Chondrocyte (in vitro differentiated cells): ENCODE data around the gene C10orf95. TPM values are rescaled to one million over a fixed set of nuclear protein-coding genes. Genes with fewer than 3 reads are reported as not detected.

Experiments
- DNase-seq: peaks from one replicate; pipeline ENCODE4 v3.0.0; 2021; ENCODE audit warnings: mixed read lengths, low spot score
- H3K27ac Mint-ChIP-seq: one replicate; pipeline ENCODE4 v1.8.0; 2021; ENCODE audit warnings: mild to moderate bottlenecking, moderate library complexity, mixed read lengths; ENCODE audit not compliant: unreplicated experiment
- H3K27me3 Mint-ChIP-seq: 2 replicates; pipeline ENCODE4 v1.8.0; 2021; ENCODE audit warnings: low read depth, mixed read lengths
- H3K36me3 Mint-ChIP-seq: 2 replicates; pipeline ENCODE4 v1.8.0; 2021; ENCODE audit warnings: low read depth, mixed read lengths
- H3K4me1 Mint-ChIP-seq: 2 replicates; pipeline ENCODE4 v1.8.0; 2021; ENCODE audit warnings: low read depth, mild to moderate bottlenecking, mixed read lengths
- H3K4me3 Mint-ChIP-seq: one replicate; pipeline ENCODE4 v1.8.0; 2021; ENCODE audit warnings: mild to moderate bottlenecking, moderate library complexity, mixed read lengths; ENCODE audit not compliant: unreplicated experiment
- H3K9me3 Mint-ChIP-seq: 2 replicates; pipeline ENCODE4 v1.8.0; 2021; ENCODE audit warnings: low read depth, mixed read lengths
- total RNA-seq: library from RNA; stranded (reverse); gene quantifications from 3 replicates; pipeline ENCODE4 v1.2.1, GENCODE V29; 2021
- TF ChIP-seq, protein P1 (sequence below): fragments of 200-600 bp; sonication (generic); IDR thresholded peaks from 2 replicates; pipeline ENCODE4 v1.5.0; 2021; ENCODE audit warnings: antibody characterized with exemption, mild to moderate bottlenecking, moderate library complexity

C10orf95 gene
- total RNA-seq, 1 donor from 2014 or later: not detected

DNA sequence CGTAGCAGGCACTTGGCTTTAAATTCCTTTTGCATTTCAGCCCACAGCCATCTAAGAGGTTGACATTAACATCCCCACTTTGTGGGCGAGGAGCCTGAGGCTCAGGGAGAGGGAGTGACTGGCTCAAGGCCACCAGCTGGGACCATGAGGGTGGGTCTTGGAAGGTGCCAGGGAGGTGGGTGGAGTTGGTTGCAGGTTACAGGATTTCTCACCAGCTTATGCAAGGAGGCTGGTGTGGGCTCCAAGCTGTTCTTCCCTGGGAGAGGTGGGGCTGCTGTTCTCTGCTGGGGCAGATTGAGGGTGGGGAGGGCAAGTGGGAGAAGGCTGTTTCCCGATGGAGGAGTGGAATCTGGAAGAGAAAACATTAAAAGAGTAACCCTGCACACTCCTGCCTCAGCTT is 14.1 kb upstream of the C10orf95 start:
- H3K27ac Mint-ChIP-seq: no peak overlapping the region
- H3K9me3 Mint-ChIP-seq: no peaks in the 10 kb centered on the region
- no peak overlapping the region for H3K4me3 Mint-ChIP-seq
- no peak for DNase-seq
- peaks cover 5% of the 10 kb centered on the region for H3K27me3 Mint-ChIP-seq
- H3K36me3 Mint-ChIP-seq: no peaks in the 10 kb centered on the region
- TF ChIP-seq, protein P1, sequence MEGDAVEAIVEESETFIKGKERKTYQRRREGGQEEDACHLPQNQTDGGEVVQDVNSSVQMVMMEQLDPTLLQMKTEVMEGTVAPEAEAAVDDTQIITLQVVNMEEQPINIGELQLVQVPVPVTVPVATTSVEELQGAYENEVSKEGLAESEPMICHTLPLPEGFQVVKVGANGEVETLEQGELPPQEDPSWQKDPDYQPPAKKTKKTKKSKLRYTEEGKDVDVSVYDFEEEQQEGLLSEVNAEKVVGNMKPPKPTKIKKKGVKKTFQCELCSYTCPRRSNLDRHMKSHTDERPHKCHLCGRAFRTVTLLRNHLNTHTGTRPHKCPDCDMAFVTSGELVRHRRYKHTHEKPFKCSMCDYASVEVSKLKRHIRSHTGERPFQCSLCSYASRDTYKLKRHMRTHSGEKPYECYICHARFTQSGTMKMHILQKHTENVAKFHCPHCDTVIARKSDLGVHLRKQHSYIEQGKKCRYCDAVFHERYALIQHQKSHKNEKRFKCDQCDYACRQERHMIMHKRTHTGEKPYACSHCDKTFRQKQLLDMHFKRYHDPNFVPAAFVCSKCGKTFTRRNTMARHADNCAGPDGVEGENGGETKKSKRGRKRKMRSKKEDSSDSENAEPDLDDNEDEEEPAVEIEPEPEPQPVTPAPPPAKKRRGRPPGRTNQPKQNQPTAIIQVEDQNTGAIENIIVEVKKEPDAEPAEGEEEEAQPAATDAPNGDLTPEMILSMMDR: no peak
- peaks cover 24% of the 10 kb centered on the region for H3K4me1 Mint-ChIP-seq

- H3K36me3 Mint-ChIP-seq: no peaks in the 10 kb centered on the region
- H3K9me3 Mint-ChIP-seq: no peaks in the 10 kb centered on the region
- H3K4me3 Mint-ChIP-seq: no peak overlapping the region
- H3K4me1 Mint-ChIP-seq: peaks cover 24% of the 10 kb centered on the region
- no peak overlapping the region for H3K27ac Mint-ChIP-seq
- DNase-seq: no peak
- H3K27me3 Mint-ChIP-seq: peaks cover 5% of the 10 kb centered on the region
- TF ChIP-seq, protein P1: no peak
Measured at GRCh38 chr10:102463983-102464382, 12.6 kb upstream of the C10orf95 start.

DNA sequence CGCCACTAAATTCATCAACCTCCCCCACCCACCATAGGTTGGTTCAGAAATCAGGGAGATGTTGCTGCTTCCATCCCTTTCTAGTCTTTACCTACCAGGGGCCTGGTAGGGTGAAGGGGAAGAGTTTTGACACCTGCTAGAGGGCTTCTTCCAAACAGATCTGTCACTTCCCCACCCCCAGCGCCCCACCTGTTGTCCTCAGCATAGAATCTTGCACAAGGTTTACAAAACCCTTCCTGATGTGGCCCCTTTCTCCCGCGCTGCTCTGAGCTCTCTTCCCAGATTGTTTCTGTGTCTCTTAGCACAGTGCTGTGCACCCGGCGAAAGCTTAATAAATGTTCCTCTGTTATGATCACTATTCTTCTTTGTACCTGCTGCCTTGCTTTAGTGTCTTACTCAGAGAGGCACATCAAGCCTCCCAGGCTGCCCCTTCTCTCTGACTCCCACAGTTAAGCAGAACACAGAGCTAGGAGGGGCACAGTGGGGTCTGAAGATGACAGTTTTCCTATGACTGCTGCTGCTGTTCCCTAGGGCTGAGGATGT is 11.2 kb upstream of the C10orf95 start:
- Mint-ChIP-seq H3K27ac (no peak overlapping the region), H3K27me3 (peaks cover 5% of the 10 kb centered on the region)
- DNase-seq: no peak

DNA sequence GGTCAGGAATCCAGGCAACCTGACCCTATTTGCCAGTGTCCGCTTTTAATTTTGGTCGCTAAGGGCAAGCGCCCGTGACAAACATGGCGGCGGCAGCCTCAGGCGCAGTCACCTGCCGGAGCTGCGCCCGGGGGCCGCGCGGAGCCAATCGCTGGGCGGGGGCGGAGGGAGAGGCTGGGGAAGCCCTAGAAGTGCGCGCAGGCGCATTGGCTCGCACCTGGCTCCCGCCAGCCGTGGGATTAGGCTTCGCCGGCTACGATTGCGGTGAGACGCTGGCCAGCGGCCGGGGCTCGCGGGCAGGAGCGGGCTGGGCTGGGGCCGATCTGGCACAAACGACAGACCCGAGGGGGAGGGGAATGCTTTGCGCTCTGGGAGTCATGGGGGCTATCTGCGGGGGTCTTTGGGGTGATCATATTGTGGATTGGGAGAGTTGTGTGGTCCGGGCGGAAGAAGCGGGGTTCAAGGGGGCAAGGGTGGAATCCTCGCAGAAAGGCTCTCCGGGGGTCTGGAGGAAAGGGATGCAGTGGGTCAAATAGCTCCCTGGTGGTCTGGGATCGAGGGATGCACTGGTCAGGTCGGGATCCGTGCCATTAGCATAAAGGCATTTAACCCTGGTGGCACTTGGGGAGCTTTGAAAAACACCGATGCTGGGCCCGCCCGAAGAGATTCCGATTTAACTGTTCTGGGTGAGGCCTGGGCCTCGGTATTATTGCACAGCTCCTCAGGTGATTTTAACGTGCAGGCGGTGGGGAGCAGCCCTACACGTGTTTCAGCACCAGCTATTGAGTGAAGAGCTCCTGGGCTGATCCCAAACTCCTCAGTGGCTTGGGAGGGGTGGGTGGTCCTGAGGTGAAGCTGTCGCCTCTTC is 10.1 kb upstream of the C10orf95 start:
- DNase-seq: peak; percentile 94
- peaks cover 5% of the 10 kb centered on the region for H3K27me3 Mint-ChIP-seq
- H3K27ac Mint-ChIP-seq: peak overlapping the region; percentile 51
- TF ChIP-seq, protein P1: no peak
- H3K36me3 Mint-ChIP-seq: no peaks in the 10 kb centered on the region
- H3K4me3 Mint-ChIP-seq: peak overlapping the region; percentile 90
- no peaks in the 10 kb centered on the region for H3K9me3 Mint-ChIP-seq
- H3K4me1 Mint-ChIP-seq: peaks cover 24% of the 10 kb centered on the region

More for the DNA sequence above, 11.2 kb upstream of the C10orf95 start:
- H3K4me1 Mint-ChIP-seq: peaks cover 24% of the 10 kb centered on the region
- H3K36me3 Mint-ChIP-seq: no peaks in the 10 kb centered on the region
- peak overlapping the region; percentile 57 for H3K4me3 Mint-ChIP-seq
- no peaks in the 10 kb centered on the region for H3K9me3 Mint-ChIP-seq
- TF ChIP-seq, protein P1: no peak

DNA sequence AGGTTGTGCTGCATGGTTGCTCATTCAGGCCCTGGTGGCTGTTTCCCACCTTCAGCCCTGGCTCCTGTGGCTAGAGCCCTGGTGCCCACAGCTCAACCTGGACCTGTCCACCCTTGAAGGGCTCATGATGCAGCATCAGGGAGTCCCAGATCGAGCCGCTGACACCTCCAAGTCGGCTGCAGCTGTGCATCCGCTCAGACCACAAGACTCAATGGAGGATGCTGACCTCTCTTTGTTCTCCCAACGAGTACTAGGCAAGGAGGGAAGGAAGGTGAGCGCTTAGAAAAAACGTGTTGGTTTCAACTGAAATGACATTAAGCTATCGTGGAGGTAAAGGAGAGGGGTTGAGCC is 9.5 kb upstream of the C10orf95 start:
- Mint-ChIP-seq H3K4me1 (peaks cover 26% of the 10 kb centered on the region), H3K36me3 (peaks cover 1% of the 10 kb centered on the region), H3K9me3 (no peaks in the 10 kb centered on the region), H3K4me3 (peak overlapping the region; percentile 90), H3K27ac (peak overlapping the region; percentile 74), H3K27me3 (peaks cover 5% of the 10 kb centered on the region)
- DNase-seq: no peak
- TF ChIP-seq, protein P1: no peak
